ENCODE results near the gene CREM.

The CREM gene

GRCh38 chr10:35246770-35247343 is 120.2 kb downstream of the CREM start:
- no peak for TF ChIP-seq CREB5 (CRISPR knock-in tag; IDR thresholded peaks at IDR 0.05; ENCODE audit: low read depth)
- no peak for TF ChIP-seq ZNF70 (CRISPR knock-in tag; IDR thresholded peaks at IDR 0.05)
- no peak for TF ChIP-seq POU6F1 (CRISPR knock-in tag; IDR thresholded peaks at IDR 0.05; ENCODE audit: borderline replicate concordance, low read depth)
- no peak for TF ChIP-seq PATZ1 (CRISPR knock-in tag; IDR thresholded peaks at IDR 0.05; ENCODE audit: borderline replicate concordance)
- TF ChIP-seq ZFP30 (CRISPR knock-in tag; IDR thresholded peaks at IDR 0.05): no peak
- no peak for TF ChIP-seq ESRRG (CRISPR knock-in tag; IDR thresholded peaks at IDR 0.05)
- no peak for TF ChIP-seq ZNF8 (CRISPR knock-in tag; IDR thresholded peaks at IDR 0.05)
- no peak for TF ChIP-seq ZFP3 (CRISPR knock-in tag; IDR thresholded peaks at IDR 0.05)
- TF ChIP-seq CSRNP3 (CRISPR knock-in tag; IDR thresholded peaks at IDR 0.05): no peak
- no peak for TF ChIP-seq ARNTL (CRISPR knock-in tag; IDR thresholded peaks at IDR 0.05; ENCODE audit: borderline replicate concordance, low read depth)
- TF ChIP-seq GLIS3 (CRISPR knock-in tag; IDR thresholded peaks at IDR 0.05): no peak
- TF ChIP-seq CSDC2 (CRISPR knock-in tag; IDR thresholded peaks at IDR 0.05): no peak
- TF ChIP-seq ISL1 (CRISPR knock-in tag; IDR thresholded peaks at IDR 0.05): no peak
- TF ChIP-seq TOX (CRISPR knock-in tag; IDR thresholded peaks at IDR 0.05; ENCODE audit: borderline replicate concordance): no peak
- no peak for TF ChIP-seq RARB (CRISPR knock-in tag; IDR thresholded peaks at IDR 0.05)

GRCh38 chr10:35251373-35252100 is 124.9 kb downstream of the CREM start:
- TF ChIP-seq ZNF8 (CRISPR knock-in tag; IDR thresholded peaks at IDR 0.05) (no peak), ZNF565 (CRISPR knock-in tag; conservative IDR thresholded peaks at IDR 0.05; ENCODE audit: low read depth) (no peak), ZFP3 (CRISPR knock-in tag; IDR thresholded peaks at IDR 0.05) (no peak), ZFP30 (CRISPR knock-in tag; IDR thresholded peaks at IDR 0.05) (no peak), POU6F1 (CRISPR knock-in tag; IDR thresholded peaks at IDR 0.05; ENCODE audit: borderline replicate concordance, low read depth) (no peak), CREB5 (CRISPR knock-in tag; IDR thresholded peaks at IDR 0.05; ENCODE audit: low read depth) (no peak), TCF4 (CRISPR knock-in tag; IDR thresholded peaks at IDR 0.05; ENCODE audit: borderline replicate concordance) (no peak), ESRRG (CRISPR knock-in tag; IDR thresholded peaks at IDR 0.05) (no peak), ZC3H10 (CRISPR knock-in tag; IDR thresholded peaks at IDR 0.05) (no peak), TSHZ2 (CRISPR knock-in tag; IDR thresholded peaks at IDR 0.05) (no peak), RARB (CRISPR knock-in tag; IDR thresholded peaks at IDR 0.05) (no peak), ISL1 (CRISPR knock-in tag; IDR thresholded peaks at IDR 0.05) (no peak), PATZ1 (CRISPR knock-in tag; IDR thresholded peaks at IDR 0.05; ENCODE audit: borderline replicate concordance) (no peak)
- no peak for ATAC-seq

More at GRCh38 chr10:35246770-35247343, 120.2 kb downstream of the CREM start:
- ATAC-seq: no peak

All from SK-N-SH treated with all-trans-retinoic acid at 6 μM for 48 hours (cell line).